GM20431 (cell line): ENCODE data around the gene HOXB9.

ENCODE experiments used
- in situ Hi-C: fragments of 300-500 bp; cut with MseI, MboI; formaldehyde crosslinking; loops from one replicate; pipeline ENCODE4 v1.15.0; 2020; ENCODE audit warnings: low sequenced_read_pairs; ENCODE audit not compliant: unreplicated experiment

HOXB9 gene

GRCh38 chr17:48639982-48640857 is 14.1 kb upstream of the HOXB9 start:
- in situ Hi-C loops, result no loop called here

- in situ Hi-C loops, result no loop called here
Observed at GRCh38 chr17:48639136-48639535, 13.0 kb upstream of the HOXB9 start.

- in situ Hi-C loops, result no loop called here
Observed at GRCh38 chr17:48637323-48638260, 11.4 kb upstream of the HOXB9 start.

- in situ Hi-C loops, result no loop called here
Observed at GRCh38 chr17:48636177-48637018, 10.2 kb upstream of the HOXB9 start.

- in situ Hi-C loops, result no loop called here
Observed at GRCh38 chr17:48634493-48635208, 8.5 kb upstream of the HOXB9 start.

GRCh38 chr17:48633266-48633677 is 7.1 kb upstream of the HOXB9 start:
- in situ Hi-C loops, result no loop called here

- in situ Hi-C loops, result no loop called here
Observed at GRCh38 chr17:48632579-48633265, 6.6 kb upstream of the HOXB9 start.

GRCh38 chr17:48631693-48632578 is 5.8 kb upstream of the HOXB9 start:
- in situ Hi-C loops, result no loop called here

GRCh38 chr17:48630925-48631692 is 5.0 kb upstream of the HOXB9 start:
- in situ Hi-C loops, result no loop called here

- in situ Hi-C loops, result no loop called here
Observed at GRCh38 chr17:48630009-48630924, 4.1 kb upstream of the HOXB9 start.

GRCh38 chr17:48629411-48629759 is 3.2 kb upstream of the HOXB9 start:
- in situ Hi-C loops, result no loop called here

GRCh38 chr17:48628649-48629410 is 2.7 kb upstream of the HOXB9 start:
- in situ Hi-C loops, result no loop called here

- in situ Hi-C loops, result no loop called here
Observed at GRCh38 chr17:48627623-48628521, 1.7 kb upstream of the HOXB9 start.

- in situ Hi-C loops, result no loop called here
Observed at GRCh38 chr17:48627118-48627597, 1.0 kb upstream of the HOXB9 start.
